ENCODE results near the gene CHST14.
A peak's percentile ranks its signal among the peaks of the same experiment; 100 is the strongest.

CHST14 gene

GRCh38 chr15:40435710-40436089 is 35.1 kb upstream of the CHST14 start:
- Histone ChIP-seq H3K27me3 (replicated peaks; ENCODE audit: control insufficient read depth, insufficient read depth, low read length, poor library complexity, severe bottlenecking) (peaks cover 8% of the 10 kb centered on the region), H3K27ac (ENCODE audit: insufficient read depth, low read length, poor library complexity, severe bottlenecking) (no peak overlapping the region), H3K4me3 (ENCODE audit: insufficient read depth, low read depth, low read length, poor library complexity, severe bottlenecking) (peak overlapping the region; percentile 50), H3K36me3 (ENCODE audit: control insufficient read depth, insufficient read depth, low read length) (no peaks in the 10 kb centered on the region), H3K4me1 (ENCODE audit: control insufficient read depth, insufficient read depth, low read length, poor library complexity, severe bottlenecking) (peaks cover 35% of the 10 kb centered on the region), H3K9me3 (ENCODE audit: control insufficient read depth, low read length) (no peaks in the 10 kb centered on the region)
- DNase-seq: no peak

- DNase-seq: no peak
- Histone ChIP-seq H3K4me3 (ENCODE audit: insufficient read depth, low read depth, low read length, poor library complexity, severe bottlenecking) (peak overlapping the region; percentile 50), H3K9me3 (ENCODE audit: control insufficient read depth, low read length) (no peaks in the 10 kb centered on the region), H3K27ac (ENCODE audit: insufficient read depth, low read length, poor library complexity, severe bottlenecking) (no peak overlapping the region), H3K4me1 (ENCODE audit: control insufficient read depth, insufficient read depth, low read length, poor library complexity, severe bottlenecking) (peaks cover 35% of the 10 kb centered on the region), H3K36me3 (ENCODE audit: control insufficient read depth, insufficient read depth, low read length) (no peaks in the 10 kb centered on the region), H3K27me3 (replicated peaks; ENCODE audit: control insufficient read depth, insufficient read depth, low read length, poor library complexity, severe bottlenecking) (peaks cover 8% of the 10 kb centered on the region)
These were observed 34.5 kb upstream of the CHST14 start for GRCh38 chr15:40436116-40436891.

GRCh38 chr15:40436892-40437751 is 33.7 kb upstream of the CHST14 start:
- H3K4me3 ChIP-seq (ENCODE audit: insufficient read depth, low read depth, low read length, poor library complexity, severe bottlenecking): peak overlapping the region; percentile 50
- H3K4me1 ChIP-seq (ENCODE audit: control insufficient read depth, insufficient read depth, low read length, poor library complexity, severe bottlenecking): peaks cover 35% of the 10 kb centered on the region
- H3K27ac ChIP-seq (ENCODE audit: insufficient read depth, low read length, poor library complexity, severe bottlenecking): no peak overlapping the region
- no peak for DNase-seq
- no peaks in the 10 kb centered on the region for H3K36me3 ChIP-seq (ENCODE audit: control insufficient read depth, insufficient read depth, low read length)
- H3K9me3 ChIP-seq (ENCODE audit: control insufficient read depth, low read length): no peaks in the 10 kb centered on the region
- peaks cover 8% of the 10 kb centered on the region for H3K27me3 ChIP-seq (replicated peaks; ENCODE audit: control insufficient read depth, insufficient read depth, low read length, poor library complexity, severe bottlenecking)

- H3K36me3 ChIP-seq (ENCODE audit: control insufficient read depth, insufficient read depth, low read length): no peaks in the 10 kb centered on the region
- DNase-seq: no peak
- H3K4me3 ChIP-seq (ENCODE audit: insufficient read depth, low read depth, low read length, poor library complexity, severe bottlenecking): no peak overlapping the region
- H3K9me3 ChIP-seq (ENCODE audit: control insufficient read depth, low read length): no peaks in the 10 kb centered on the region
- no peak overlapping the region for H3K27ac ChIP-seq (ENCODE audit: insufficient read depth, low read length, poor library complexity, severe bottlenecking)
- H3K27me3 ChIP-seq (replicated peaks; ENCODE audit: control insufficient read depth, insufficient read depth, low read length, poor library complexity, severe bottlenecking): peaks cover 8% of the 10 kb centered on the region
- peaks cover 43% of the 10 kb centered on the region for H3K4me1 ChIP-seq (ENCODE audit: control insufficient read depth, insufficient read depth, low read length, poor library complexity, severe bottlenecking)
These were observed 32.8 kb upstream of the CHST14 start for GRCh38 chr15:40437752-40438687.

GRCh38 chr15:40438712-40439111 is 32.1 kb upstream of the CHST14 start:
- Histone ChIP-seq H3K27me3 (replicated peaks; ENCODE audit: control insufficient read depth, insufficient read depth, low read length, poor library complexity, severe bottlenecking) (peaks cover 8% of the 10 kb centered on the region), H3K27ac (ENCODE audit: insufficient read depth, low read length, poor library complexity, severe bottlenecking) (no peak overlapping the region), H3K4me3 (ENCODE audit: insufficient read depth, low read depth, low read length, poor library complexity, severe bottlenecking) (no peak overlapping the region), H3K9me3 (ENCODE audit: control insufficient read depth, low read length) (no peaks in the 10 kb centered on the region), H3K4me1 (ENCODE audit: control insufficient read depth, insufficient read depth, low read length, poor library complexity, severe bottlenecking) (peaks cover 50% of the 10 kb centered on the region), H3K36me3 (ENCODE audit: control insufficient read depth, insufficient read depth, low read length) (no peaks in the 10 kb centered on the region)
- DNase-seq: no peak

- peaks cover 8% of the 10 kb centered on the region for H3K27me3 ChIP-seq (replicated peaks; ENCODE audit: control insufficient read depth, insufficient read depth, low read length, poor library complexity, severe bottlenecking)
- H3K4me3 ChIP-seq (ENCODE audit: insufficient read depth, low read depth, low read length, poor library complexity, severe bottlenecking): peak overlapping the region; percentile 57
- H3K27ac ChIP-seq (ENCODE audit: insufficient read depth, low read length, poor library complexity, severe bottlenecking): no peak overlapping the region
- H3K4me1 ChIP-seq (ENCODE audit: control insufficient read depth, insufficient read depth, low read length, poor library complexity, severe bottlenecking): peaks cover 51% of the 10 kb centered on the region
- no peaks in the 10 kb centered on the region for H3K36me3 ChIP-seq (ENCODE audit: control insufficient read depth, insufficient read depth, low read length)
- H3K9me3 ChIP-seq (ENCODE audit: control insufficient read depth, low read length): no peaks in the 10 kb centered on the region
- DNase-seq: no peak
These were observed 31.3 kb upstream of the CHST14 start for GRCh38 chr15:40439461-40439959.

GRCh38 chr15:40439960-40440742 is 30.6 kb upstream of the CHST14 start:
- Histone ChIP-seq H3K27ac (ENCODE audit: insufficient read depth, low read length, poor library complexity, severe bottlenecking) (no peak overlapping the region), H3K27me3 (replicated peaks; ENCODE audit: control insufficient read depth, insufficient read depth, low read length, poor library complexity, severe bottlenecking) (peaks cover 8% of the 10 kb centered on the region), H3K4me3 (ENCODE audit: insufficient read depth, low read depth, low read length, poor library complexity, severe bottlenecking) (peak overlapping the region; percentile 57), H3K9me3 (ENCODE audit: control insufficient read depth, low read length) (no peaks in the 10 kb centered on the region), H3K4me1 (ENCODE audit: control insufficient read depth, insufficient read depth, low read length, poor library complexity, severe bottlenecking) (peaks cover 51% of the 10 kb centered on the region), H3K36me3 (ENCODE audit: control insufficient read depth, insufficient read depth, low read length) (no peaks in the 10 kb centered on the region)
- DNase-seq: no peak

GRCh38 chr15:40440743-40441564 is 29.8 kb upstream of the CHST14 start, which contains the start of gene BAHD1:
Gene BAHD1 (plus strand): TSS chr15:40440953. CDS start chr15:40458465, 17,512 bp downstream.
- H3K27me3 ChIP-seq (replicated peaks; ENCODE audit: control insufficient read depth, insufficient read depth, low read length, poor library complexity, severe bottlenecking): peaks cover 8% of the 10 kb centered on the region
- H3K36me3 ChIP-seq (ENCODE audit: control insufficient read depth, insufficient read depth, low read length): no peaks in the 10 kb centered on the region
- H3K27ac ChIP-seq (ENCODE audit: insufficient read depth, low read length, poor library complexity, severe bottlenecking): peak within 1 kb of the TSS; percentile 56
- peak within 1 kb of the TSS; percentile 68 for H3K4me3 ChIP-seq (ENCODE audit: insufficient read depth, low read depth, low read length, poor library complexity, severe bottlenecking)
- no peaks in the 10 kb centered on the region for H3K9me3 ChIP-seq (ENCODE audit: control insufficient read depth, low read length)
- peak; percentile 87 to 91 (median 88) for DNase-seq
- peaks cover 44% of the 10 kb centered on the region for H3K4me1 ChIP-seq (ENCODE audit: control insufficient read depth, insufficient read depth, low read length, poor library complexity, severe bottlenecking)
